HG03139 (cell line): ENCODE results near the gene FNBP1L.

Experiments used
- ATAC-seq: cut with Tn5 transposase; IDR thresholded peaks from one replicate; pipeline ENCODE4 v1.9.1; 2021; ENCODE audit not compliant: unreplicated experiment

FNBP1L gene

DNA sequence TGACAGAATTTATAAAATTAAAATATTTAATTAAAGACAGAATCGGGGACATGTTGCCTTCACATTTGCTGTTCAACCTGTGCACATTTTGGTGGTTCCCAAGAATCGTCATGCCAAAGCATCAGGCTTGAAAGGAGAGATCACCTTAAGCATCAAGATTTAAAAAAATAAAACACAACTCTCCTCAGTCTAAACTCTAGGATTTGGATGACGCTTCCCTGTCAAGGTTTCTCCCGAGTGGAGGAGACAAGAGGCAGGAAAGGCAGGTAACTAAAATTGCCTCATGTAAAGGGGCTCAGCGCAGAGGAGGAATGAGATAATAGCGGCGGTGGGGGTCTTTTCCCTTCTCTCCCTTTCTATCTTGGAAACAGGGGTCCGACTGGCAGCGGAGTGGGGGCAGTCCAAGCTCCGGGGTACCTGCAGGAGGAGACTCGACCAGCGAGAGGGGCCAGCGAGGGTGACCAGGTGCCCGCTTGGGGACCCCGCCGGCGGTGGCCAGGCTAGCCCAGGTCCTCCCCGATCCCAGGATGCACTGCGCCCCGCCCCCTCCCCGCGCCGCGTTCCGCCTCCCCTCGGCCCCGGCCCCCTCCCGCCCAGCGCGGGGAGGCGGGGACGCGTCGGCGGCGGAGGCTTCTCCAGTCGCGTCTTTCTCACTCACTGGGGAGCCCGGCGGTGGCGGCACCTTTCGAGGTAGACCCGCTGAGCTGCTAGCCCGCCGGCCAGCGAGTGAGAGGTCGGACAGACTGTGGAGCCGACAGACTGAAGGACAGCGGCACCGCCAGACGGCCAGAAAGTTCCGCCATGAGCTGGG, at the start of gene FNBP1L:
Gene FNBP1L (plus strand): TSS at position 638 of the 811 bp plus-strand sequence. CDS start 164 bp downstream, at position 802.
- no peak for ATAC-seq

DNA sequence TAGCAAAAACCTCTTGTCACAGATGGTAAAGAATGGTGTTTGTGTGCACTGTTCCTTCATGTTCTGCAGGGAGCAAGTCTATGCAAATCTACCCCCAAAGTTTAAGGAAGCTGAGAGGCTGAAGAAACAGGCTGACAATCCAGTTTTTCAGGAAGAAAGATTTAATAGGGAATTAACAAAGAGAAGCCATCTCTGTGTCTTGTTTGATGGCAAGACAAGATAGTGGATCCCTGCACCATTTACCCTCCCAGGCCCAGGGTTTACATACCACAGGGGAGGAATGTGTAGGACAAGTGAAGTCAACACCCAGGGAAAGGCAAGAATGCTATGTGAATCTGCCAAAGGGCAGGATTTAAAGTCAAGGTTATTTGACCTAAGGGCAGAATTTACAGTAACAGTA, 48.1 kb upstream of the FNBP1L start:
- no peak for ATAC-seq

DNA sequence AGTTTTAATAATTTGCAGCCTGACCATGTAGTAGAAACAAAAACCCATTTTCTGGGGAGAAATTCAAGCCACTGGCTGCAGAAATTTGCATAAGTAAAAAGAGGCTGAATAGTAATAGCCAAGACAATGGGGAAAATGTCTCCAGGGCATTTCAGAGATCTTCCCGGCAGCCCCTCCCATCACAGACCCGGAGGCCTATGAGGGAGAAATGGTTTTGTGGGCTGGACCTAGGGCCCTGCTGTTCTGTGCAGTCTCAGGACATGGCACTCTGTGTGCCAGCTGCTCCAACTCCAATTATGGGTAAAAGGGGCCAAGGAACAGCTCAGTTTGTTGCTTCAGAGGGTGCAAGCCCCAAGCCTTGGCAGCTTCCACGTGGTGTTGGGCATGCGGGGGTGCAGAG, 39.7 kb upstream of the FNBP1L start:
- ATAC-seq, result no peak

- no peak for ATAC-seq
These were observed 36.9 kb upstream of the FNBP1L start for GRCh38 chr1:93411000-93411399.

GRCh38 chr1:93414749-93415148, 33.2 kb upstream of the FNBP1L start:
- no peak for ATAC-seq

- no peak for ATAC-seq
These were observed 32.6 kb upstream of the FNBP1L start for GRCh38 chr1:93415296-93415695.

DNA sequence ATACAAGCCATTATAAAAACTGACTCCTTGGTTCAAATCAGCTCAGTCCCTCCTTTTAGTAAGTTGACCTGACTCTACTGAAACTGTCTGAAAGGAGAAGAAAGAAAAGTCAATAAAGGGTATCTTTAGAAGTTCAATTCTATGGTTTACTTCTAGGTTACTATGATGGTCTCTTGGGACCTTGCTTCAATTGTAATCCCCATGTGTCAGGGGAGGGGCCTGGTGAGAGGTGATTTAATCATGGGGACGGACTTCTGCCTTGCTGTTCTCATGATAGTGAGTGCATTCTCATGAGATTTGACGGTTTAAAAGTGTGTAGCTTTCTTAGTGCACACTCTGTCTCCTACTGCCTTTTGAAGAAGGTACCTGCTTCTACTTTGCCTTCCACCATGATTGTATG, 31.7 kb upstream of the FNBP1L start:
- ATAC-seq, result no peak

GRCh38 chr1:93419344-93419743, 28.6 kb upstream of the FNBP1L start:
- ATAC-seq, result no peak

GRCh38 chr1:93420400-93420799, 27.5 kb upstream of the FNBP1L start:
- no peak for ATAC-seq

- ATAC-seq, result no peak
These were observed 21.7 kb upstream of the FNBP1L start for GRCh38 chr1:93426181-93426580.

GRCh38 chr1:93427656-93428055, 20.3 kb upstream of the FNBP1L start:
- ATAC-seq, result no peak

GRCh38 chr1:93433407-93433961, 14.4 kb upstream of the FNBP1L start:
- ATAC-seq, result no peak

DNA sequence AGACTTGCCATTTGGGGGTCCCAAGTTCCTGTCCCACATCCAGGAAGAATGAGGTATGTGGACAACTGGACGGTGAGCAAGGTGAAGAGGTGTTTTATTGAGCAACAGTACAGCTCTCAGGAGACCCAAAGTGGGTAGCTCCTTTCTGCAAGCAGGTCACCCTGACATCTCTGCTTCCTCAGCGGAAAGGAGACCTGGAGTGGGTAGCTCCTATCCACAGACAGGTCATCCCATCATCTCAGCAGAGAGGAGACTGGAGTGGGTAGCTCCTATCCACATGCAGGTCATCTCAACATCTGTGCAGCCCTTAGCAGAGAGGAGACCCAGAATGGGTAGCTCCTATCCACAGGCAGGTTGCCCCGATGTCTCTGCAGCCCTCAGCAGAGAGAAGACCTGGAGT, 13.8 kb upstream of the FNBP1L start:
- ATAC-seq, result no peak

- no peak for ATAC-seq
These were observed 12.9 kb upstream of the FNBP1L start for GRCh38 chr1:93434987-93435386.

GRCh38 chr1:93435443-93435842, 12.5 kb upstream of the FNBP1L start:
- ATAC-seq, result no peak

DNA sequence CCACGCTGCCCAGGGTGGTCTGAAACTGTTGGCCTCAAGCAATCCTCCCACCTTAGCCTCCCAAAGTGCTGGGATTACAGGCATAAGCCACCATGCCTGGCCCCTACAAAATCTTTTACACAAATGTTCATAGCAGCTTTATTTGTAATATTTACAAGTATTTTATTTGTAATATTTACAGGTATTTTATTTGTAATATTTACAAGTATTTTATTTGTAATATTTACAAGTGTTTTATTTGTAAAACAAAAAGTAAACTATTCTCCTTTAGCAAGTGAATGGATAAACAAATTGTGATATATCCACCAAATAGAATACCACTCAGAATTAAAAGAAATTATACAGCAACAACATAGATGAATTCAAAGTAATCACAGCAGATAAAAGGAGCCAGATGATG, 11.4 kb upstream of the FNBP1L start:
- no peak for ATAC-seq

DNA sequence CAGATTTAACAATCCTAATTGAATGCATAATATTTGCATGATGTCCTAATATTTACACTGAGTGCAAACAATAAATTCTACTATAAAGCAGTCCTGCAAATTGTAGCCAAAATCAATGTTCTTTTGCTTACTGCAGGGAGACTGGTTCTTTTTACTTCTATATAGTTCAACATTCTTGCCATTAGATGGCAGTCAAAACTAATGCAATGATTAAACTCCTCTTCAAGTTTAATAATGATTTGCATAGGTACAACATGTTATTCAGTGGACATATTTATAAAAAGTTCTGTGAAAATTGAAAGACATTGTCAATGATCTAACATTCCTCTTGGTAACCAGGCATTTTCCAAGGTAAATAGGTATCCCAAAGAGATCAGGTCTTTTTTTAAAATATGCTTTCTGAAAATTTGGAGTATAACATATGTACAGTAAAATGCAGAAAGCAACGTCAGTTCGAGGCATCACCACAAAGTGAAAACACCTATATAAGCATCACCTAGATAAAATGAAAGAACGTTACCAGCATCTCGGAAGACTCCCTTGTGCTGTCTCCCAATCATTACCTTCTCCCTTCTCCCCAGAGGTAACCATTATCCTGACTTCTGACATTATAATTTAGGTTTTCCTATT, 9.8 kb upstream of the FNBP1L start:
- ATAC-seq, result no peak

- ATAC-seq, result no peak
These were observed 9.2 kb upstream of the FNBP1L start for GRCh38 chr1:93438716-93439115.

DNA sequence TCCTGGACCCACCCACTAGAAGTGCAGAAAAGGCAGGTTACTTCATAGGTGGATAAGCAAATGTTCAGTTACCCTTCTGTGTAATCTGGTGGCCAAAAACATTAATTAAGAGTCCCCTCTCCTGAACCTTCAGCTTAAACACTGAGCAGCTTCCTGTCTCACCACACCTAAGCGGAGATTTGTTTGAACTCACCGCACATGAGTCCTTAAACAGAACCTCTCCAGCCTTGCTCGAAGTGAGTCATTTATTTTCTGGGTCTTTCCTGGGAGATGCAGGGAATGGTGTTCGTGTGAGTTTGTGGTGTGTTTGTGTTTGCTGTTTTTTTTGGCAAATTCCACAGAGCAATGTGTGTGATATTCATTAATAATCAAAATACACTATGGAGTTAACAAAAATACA, 7.6 kb upstream of the FNBP1L start:
- no peak for ATAC-seq

GRCh38 chr1:93440706-93441105, 7.2 kb upstream of the FNBP1L start:
- ATAC-seq, result no peak

GRCh38 chr1:93441589-93441988, 6.3 kb upstream of the FNBP1L start:
- ATAC-seq, result no peak

DNA sequence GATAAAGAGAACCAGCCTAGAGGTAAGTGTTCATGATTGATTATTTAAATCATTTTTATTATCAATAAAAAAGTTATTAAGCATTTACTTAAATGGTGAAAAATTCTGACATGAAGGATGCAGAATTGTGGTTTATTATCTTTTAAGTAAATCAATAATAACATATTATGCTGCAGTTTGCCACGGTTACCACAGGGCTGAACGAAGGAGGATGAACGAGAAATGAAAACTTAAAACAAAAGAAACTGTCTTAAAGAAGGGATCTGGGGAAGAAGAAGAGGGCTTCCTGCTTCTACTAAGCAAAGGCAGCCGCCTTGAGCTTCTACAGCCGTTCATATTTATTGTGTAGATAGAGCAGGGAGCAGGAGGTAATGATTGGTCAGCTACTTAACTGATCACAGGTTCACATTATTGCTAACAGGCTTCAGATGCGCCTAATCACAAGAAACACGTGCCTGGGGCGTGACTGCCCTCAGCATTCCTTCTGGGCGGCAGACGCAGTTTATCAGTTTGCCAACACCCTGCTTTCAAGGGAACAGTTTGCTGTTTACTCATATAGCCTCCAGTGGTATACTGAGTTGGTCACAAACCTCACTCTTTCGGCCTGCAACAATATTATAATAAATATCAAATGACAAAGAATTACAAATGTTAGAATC, 5.8 kb upstream of the FNBP1L start:
- ATAC-seq, result no peak
